GM19193 (cell line): ENCODE data around the gene NPTX2.

Experiments
- POLR2A ChIP-seq: IDR thresholded peaks from 4 replicates; pipeline ENCODE4 v1.6.1; 2011; ENCODE audit not compliant: insufficient read depth, insufficient read length; ENCODE audit errors: extremely low read depth

The NPTX2 gene, protein sequence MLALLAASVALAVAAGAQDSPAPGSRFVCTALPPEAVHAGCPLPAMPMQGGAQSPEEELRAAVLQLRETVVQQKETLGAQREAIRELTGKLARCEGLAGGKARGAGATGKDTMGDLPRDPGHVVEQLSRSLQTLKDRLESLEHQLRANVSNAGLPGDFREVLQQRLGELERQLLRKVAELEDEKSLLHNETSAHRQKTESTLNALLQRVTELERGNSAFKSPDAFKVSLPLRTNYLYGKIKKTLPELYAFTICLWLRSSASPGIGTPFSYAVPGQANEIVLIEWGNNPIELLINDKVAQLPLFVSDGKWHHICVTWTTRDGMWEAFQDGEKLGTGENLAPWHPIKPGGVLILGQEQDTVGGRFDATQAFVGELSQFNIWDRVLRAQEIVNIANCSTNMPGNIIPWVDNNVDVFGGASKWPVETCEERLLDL

DNA sequence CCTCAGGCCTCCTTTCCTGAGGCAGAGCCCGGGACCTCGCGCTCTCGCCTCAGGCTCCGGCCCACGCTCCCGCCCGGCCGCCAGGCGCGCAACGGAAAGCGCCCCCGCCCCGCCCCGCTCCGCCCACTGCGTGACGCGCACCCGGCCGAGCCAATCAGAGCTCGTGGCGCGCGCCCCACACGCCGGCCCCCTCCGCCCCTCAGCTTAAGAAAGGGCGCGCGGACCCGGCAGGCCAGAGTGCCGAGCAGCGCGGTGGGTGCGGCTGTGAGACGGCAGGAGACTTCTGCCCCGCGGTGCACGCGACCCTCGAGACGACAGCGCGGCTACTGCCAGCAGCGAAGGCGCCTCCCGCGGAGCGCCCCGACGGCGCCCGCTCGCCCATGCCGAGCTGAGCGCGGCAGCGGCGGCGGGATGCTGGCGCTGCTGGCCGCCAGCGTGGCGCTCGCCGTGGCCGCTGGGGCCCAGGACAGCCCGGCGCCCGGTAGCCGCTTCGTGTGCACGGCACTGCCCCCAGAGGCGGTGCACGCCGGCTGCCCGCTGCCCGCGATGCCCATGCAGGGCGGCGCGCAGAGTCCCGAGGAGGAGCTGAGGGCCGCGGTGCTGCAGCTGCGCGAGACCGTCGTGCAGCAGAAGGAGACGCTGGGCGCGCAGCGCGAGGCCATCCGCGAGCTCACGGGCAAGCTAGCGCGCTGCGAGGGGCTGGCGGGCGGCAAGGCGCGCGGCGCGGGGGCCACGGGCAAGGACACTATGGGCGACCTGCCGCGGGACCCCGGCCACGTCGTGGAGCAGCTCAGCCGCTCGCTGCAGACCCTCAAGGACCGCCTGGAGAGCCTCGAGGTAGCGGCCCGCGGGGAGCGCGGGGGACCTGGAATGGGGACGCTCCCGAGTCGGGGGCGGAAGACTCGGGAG, at the start of gene NPTX2:
Gene NPTX2 (plus strand): TSS at position 235 of the 909 bp plus-strand sequence. CDS start 177 bp downstream, at position 412.
- no peak for TF ChIP-seq POLR2A

DNA sequence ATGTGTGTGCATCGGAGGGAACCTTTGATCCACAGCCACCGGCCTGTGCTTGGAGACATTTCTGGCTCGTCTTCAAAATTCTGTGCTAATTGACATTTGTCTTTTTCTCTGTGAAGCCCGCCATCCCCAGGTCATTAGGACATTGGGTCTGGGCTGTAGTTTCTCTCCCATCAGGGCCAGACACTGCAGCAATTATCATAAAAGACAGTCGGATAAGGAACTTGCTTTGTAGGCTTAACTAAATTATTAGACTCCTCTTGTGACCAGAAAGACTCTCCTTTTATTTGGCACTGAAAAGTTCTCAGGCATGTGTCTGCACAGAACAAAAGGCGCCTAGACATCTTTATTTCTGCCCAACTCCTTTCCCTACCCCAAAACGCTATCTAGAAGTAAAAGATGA, 49.1 kb upstream of the NPTX2 start:
- no peak for TF ChIP-seq POLR2A

DNA sequence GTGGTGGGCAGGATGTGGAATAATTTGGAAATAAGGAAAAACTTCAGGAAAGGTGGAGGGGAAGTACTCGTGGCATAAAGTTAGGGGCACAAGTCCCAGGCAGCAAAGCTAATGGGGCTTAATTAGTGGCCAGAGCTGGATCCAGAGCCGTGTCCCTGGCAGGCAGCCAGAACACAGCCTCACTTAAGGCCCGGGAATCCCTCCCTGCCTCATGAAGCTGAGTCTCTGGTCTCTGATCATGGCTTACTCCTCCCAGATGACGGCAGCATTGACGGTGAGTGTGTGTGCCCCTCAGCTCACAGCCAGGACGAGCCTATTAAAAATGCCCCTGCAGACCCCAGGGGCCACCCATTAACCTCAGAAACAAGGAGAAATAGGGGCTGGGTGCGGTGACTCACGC, 48.2 kb upstream of the NPTX2 start:
- no peak for TF ChIP-seq POLR2A

DNA sequence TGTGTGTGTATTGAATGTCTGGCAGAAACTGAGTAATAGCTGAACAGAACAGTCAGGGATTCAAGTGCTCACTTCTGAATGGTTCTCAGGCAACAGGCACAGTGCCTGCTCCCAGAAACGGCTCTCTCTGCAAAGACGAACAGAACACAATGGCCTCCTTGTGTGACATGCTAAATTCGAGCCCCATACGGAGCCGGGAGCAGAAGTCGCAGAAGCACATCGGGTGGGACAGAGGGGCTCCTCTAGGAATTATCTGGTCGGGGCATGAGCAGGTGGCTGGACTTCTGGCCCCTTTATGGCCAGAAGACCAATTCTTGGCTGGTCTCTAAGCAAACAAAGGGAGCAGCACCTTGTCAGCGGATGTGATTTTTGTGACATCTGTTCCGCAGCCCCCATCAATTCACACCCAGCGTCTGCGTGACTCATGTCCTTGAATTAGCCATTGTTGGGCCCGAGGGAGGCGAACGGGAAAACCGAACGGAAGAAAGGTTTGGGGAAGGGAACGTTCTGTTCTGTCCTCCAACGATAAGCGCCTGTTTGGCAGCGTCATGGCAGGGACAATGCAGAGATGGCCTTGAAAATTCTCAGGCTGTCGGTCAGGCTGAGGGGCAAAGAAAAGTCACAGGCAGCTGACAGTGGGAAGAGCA, 47.3 kb upstream of the NPTX2 start:
- TF ChIP-seq POLR2A: no peak

DNA sequence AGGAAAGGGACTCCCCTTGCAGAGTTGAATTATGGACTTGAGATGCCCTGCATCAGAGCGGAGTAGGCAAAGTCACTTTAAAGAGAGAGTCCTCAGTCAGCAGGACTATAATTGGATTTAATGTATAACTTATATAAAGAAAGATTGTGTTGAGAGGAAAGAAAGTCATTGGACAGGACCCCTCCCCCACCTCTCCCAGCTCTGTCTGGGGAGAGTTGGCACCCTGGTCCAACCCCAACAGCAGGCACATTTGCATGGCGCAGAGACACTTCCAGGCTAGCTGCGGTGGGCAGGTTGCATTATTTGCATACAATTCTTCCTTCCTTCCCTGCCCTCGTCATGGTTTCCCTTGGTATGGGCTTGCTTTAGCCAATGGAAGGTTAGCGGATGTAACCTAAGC, 46.1 kb upstream of the NPTX2 start:
- no peak for TF ChIP-seq POLR2A

DNA sequence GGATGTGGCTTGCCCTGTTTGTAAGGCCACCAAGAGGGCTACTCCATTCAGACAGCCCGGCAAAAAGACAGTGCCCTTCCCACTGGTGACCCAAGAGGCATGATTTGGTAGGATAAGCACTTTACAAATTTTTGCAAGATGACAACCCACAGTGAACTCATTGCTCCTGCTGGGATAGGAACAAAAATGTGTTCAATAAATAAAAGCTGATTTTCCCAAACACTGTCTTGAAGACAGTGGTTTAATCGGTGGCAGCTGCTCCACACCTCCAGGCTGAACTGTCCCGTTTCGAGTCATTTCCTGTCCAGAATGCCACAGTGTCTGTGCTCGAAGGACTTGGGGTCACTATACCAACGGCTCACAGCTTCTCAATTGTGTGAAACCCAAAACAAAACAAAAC, 45.1 kb upstream of the NPTX2 start:
- TF ChIP-seq POLR2A: no peak

DNA sequence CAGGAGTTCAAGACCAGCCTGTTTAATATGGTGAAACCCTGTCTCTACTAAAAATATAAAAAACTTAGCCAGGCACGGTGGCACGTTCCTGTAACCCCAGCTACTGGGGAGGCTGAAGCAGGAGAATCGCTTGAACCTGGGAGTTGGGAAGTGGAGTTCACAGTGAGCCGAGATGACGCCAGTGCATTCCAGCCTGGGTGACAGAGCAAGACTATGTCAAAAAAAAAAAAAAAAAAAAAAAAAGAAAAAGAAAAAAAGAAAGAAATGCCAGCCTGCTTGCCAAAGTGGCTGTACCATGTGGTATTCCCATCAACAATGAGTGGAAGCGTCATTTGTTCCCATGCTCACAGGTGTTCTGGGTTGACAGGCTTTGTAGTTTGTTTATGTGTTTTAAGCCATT, 43.3 kb upstream of the NPTX2 start:
- no peak for TF ChIP-seq POLR2A

DNA sequence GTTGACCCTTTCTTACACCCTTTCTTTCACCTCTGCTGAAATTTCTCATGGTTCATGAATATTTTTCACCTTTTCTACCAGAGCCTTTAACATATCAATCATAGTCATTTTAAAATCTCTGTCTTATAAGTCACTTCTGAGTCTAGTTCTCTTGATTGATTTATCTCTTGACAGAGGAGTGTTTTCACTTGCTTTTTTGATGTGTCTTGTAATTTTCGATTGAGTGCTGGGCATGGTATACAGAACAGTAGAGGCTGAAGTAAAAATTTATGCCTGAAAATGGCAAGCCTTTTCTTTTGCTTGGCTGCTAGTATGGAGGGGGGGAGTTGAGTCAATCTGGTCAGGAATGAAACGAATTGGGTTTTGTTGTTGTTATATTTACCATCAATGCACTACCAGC, 41.2 kb upstream of the NPTX2 start:
- no peak for TF ChIP-seq POLR2A

DNA sequence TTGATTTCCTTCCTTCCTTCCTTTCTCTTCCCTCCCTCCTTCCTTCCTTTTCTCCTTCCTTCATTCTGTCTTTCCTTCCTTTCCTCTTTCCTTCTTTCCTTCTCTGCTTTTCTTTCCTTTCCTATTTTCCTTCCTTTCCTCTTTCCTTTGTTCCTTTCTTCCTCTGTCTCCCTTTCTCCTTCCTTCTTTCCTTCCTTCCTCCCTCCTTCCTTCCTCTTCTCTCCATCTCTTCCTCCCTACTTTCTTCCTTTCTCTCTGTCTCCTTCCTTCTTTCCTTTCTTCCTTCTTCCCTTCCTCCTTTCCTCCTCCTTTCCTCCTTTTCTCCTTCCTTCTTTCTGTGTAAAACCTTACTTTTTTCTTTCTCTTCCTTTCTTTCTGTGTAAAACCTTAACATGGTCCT, 32.3 kb upstream of the NPTX2 start:
- no peak for TF ChIP-seq POLR2A

DNA sequence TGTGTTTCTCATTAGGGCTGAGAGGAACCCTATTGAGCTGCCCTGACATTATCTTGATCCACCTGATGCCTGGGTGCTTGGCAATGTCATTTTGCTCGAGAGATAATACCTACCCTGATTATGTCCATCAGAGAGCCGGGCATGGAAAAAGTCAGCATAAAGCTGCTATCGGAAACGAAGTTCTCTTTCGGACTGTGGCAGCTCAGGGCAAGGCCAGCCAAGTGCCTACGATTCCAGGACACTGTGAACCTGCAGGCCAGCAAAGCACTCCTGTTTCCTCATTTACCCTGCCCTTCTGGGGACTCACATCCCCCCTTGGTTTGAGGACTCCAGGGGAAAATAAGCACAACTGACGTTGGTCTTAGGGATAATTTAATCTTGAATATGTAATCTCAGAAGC, 25.2 kb upstream of the NPTX2 start:
- TF ChIP-seq POLR2A: no peak

DNA sequence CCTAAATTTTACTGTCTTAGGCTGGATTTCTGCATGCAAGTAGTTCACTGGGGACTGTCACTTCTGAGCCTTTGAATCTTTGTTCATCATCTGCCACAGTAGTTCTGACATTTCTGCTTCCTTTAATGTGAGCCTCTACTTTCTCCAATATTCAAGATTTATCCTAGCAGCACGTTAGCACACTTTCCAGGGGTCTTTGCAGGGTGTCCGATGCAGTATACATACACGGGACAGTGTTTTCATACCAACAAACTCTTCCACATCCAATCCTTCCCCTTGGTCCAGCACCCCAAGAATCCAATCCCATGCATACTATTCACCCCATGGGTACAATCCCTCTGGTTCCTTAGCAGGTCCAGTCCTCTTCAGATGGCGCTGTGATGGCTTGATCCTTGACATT, 22.7 kb upstream of the NPTX2 start:
- no peak for TF ChIP-seq POLR2A

DNA sequence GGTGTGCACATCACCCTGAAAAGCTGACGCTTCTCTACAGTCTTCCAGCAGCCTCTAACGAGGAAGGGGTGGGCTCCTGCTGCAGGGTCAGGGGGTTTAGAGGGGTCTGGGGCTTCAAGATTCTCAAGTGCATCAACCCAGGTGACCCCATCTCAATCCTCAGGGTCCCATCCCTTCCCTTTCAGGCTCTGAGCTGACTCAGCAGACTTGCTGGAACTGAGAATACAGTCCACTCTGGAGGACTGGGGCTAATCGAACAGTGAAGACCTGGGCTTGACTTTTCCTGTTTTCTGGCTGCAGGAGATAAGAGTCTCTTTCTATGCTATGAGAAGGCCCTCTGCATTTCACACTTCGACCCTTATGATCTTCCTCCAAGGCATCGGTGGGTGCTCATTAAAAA, 22.3 kb upstream of the NPTX2 start:
- TF ChIP-seq POLR2A: no peak

DNA sequence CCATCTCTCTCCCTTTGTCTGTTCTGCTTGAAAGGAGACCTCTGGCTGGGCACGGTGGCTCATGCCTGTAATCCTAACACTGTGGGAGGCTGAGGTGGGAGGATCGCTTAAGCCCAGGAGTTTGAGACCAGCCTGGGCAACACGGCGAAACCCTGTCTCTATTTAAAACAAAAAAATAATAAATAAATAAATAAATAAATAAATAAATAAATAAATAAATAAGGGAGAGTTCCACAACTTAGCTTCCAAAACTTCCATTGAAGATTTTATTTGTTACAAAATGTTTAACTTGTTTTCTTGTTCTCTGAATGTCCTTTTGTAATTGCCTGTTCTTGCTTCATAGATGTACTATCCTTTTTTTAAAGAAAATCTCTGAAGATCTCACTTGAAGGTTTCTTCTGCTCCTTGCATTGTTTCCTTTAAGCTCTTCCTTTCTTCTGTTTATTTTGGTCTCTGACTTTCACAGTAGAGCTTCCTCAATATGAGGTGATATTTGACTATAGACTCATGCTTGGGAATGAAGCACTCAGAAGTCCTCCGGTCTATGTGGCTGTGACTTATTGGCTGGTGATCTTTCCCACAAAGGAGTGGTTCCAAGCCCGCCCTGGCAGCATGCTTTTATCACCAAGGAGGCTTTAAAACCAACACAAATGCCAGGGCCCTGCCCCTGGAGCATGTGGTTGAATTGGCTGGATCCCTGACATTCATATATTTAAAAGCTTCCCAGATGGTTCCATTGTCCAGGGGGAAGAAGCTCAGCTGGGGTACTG, 18.1 kb upstream of the NPTX2 start:
- no peak for TF ChIP-seq POLR2A

DNA sequence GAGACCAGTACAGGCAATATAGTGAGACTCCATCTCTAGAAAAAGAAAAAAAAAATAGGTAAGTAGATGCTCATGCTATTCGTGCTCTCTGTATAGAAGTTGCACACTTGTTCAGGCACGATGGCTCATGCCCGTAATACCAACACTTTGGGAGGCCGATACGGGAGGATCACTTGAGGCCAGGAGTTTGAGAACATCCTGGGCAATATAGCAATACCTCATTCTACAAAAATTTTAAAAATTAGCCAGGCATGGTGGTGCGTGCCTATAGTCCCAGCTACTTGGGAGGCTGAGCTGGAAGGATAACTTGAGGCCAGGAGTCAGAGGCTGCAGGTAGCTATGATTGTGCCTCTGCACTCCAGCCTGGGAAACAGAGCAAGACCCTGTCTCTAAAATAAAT, 17.2 kb upstream of the NPTX2 start:
- no peak for TF ChIP-seq POLR2A
